Lower lobe of right lung (tissue), 2 donors: ENCODE data around the gene PPIE. TPM values are rescaled to one million over a fixed set of nuclear protein-coding genes. Genes with fewer than 3 reads are reported as not detected.

Experiments
- ATAC-seq, 2 donors: fragments of 200-7000 bp; cut with Tn5 transposase; one replicate each; pipeline ENCODE4 v1.9.1; 2020 to 2022; ENCODE audit warnings: mild to moderate bottlenecking in 2 of 2, moderate library complexity in 2 of 2
- DNase-seq: peaks from one replicate; pipeline ENCODE4 v3.0.0-alpha.2; 2020
- H3K27ac ChIP-seq: fragments of 200-600 bp; one replicate; pipeline ENCODE4 v1.8.0; 2022
- H3K27me3 ChIP-seq: fragments of 200-600 bp; one replicate; pipeline ENCODE4 v1.8.0; 2022; ENCODE audit warnings: low read depth
- H3K36me3 ChIP-seq: fragments of 200-600 bp; one replicate; pipeline ENCODE4 v1.8.0; 2022; ENCODE audit warnings: mild to moderate bottlenecking
- H3K4me1 ChIP-seq: fragments of 200-600 bp; one replicate; pipeline ENCODE4 v1.8.0; 2022
- H3K4me3 ChIP-seq: fragments of 200-600 bp; one replicate; pipeline ENCODE4 v1.8.0; 2022; ENCODE audit warnings: mild to moderate bottlenecking
- H3K9me3 ChIP-seq: fragments of 200-600 bp; one replicate; pipeline ENCODE4 v1.8.0; 2022
- intact Hi-C: fragments of 100-400 bp; cut with DNase I; formaldehyde crosslinking; loops from one replicate; pipeline ENCODE4 v1.11.0; 2022
- total RNA-seq: library from RNA; stranded (reverse); fragmentation: NEBNext Ultra II Directional; extraction: Animal tissue kit (Norgen Biotek cat#: 25700); gene quantifications from one replicate; pipeline ENCODE4 v1.2.1, GENCODE V29; 2021
- TF ChIP-seq, protein P1 (sequence below): fragments of 200-600 bp; IDR thresholded peaks from one replicate; pipeline ENCODE4 v1.8.0; 2022; ENCODE audit warnings: antibody characterized with exemption, mild to moderate bottlenecking
- donor health status: DM: no; HTN: yes; CAD: no; lungs with severe emphysema.

The PPIE gene
- total RNA-seq, 1 donor from 2014 or later: 34.6 TPM

- TF ChIP-seq, protein P1, sequence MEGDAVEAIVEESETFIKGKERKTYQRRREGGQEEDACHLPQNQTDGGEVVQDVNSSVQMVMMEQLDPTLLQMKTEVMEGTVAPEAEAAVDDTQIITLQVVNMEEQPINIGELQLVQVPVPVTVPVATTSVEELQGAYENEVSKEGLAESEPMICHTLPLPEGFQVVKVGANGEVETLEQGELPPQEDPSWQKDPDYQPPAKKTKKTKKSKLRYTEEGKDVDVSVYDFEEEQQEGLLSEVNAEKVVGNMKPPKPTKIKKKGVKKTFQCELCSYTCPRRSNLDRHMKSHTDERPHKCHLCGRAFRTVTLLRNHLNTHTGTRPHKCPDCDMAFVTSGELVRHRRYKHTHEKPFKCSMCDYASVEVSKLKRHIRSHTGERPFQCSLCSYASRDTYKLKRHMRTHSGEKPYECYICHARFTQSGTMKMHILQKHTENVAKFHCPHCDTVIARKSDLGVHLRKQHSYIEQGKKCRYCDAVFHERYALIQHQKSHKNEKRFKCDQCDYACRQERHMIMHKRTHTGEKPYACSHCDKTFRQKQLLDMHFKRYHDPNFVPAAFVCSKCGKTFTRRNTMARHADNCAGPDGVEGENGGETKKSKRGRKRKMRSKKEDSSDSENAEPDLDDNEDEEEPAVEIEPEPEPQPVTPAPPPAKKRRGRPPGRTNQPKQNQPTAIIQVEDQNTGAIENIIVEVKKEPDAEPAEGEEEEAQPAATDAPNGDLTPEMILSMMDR: no peak
- H3K27ac ChIP-seq: no peak overlapping the region
- no peaks in the 10 kb centered on the region for H3K27me3 ChIP-seq
- H3K4me1 ChIP-seq: no peaks in the 10 kb centered on the region
- H3K9me3 ChIP-seq: no peaks in the 10 kb centered on the region
- DNase-seq (no peak), ATAC-seq (no peak)
- peaks cover 74% of the 10 kb centered on the region for H3K36me3 ChIP-seq
- intact Hi-C loops: no loop called here
- no peak overlapping the region for H3K4me3 ChIP-seq
Observed at GRCh38 chr1:39758556-39759435, 20.1 kb downstream of the PPIE start.

- TF ChIP-seq, protein P1: no peak
- H3K4me1 ChIP-seq: no peaks in the 10 kb centered on the region
- intact Hi-C loops: no loop called here
- no peak overlapping the region for H3K4me3 ChIP-seq
- no peak for ATAC-seq
- H3K27me3 ChIP-seq: no peaks in the 10 kb centered on the region
- H3K36me3 ChIP-seq: peaks cover 68% of the 10 kb centered on the region
- DNase-seq: no peak
- no peak overlapping the region for H3K27ac ChIP-seq
- H3K9me3 ChIP-seq: no peaks in the 10 kb centered on the region
Observed at GRCh38 chr1:39759436-39759726, 20.7 kb downstream of the PPIE start.

GRCh38 chr1:39760074-39761008 is 21.7 kb downstream of the PPIE start:
- H3K27ac ChIP-seq: no peak overlapping the region
- no peaks in the 10 kb centered on the region for H3K9me3 ChIP-seq
- no peaks in the 10 kb centered on the region for H3K27me3 ChIP-seq
- no peak for DNase-seq
- peaks cover 58% of the 10 kb centered on the region for H3K36me3 ChIP-seq
- no peak for ATAC-seq
- intact Hi-C loops: no loop called here
- H3K4me1 ChIP-seq: no peaks in the 10 kb centered on the region
- no peak overlapping the region for H3K4me3 ChIP-seq
- TF ChIP-seq, protein P1: no peak

DNA sequence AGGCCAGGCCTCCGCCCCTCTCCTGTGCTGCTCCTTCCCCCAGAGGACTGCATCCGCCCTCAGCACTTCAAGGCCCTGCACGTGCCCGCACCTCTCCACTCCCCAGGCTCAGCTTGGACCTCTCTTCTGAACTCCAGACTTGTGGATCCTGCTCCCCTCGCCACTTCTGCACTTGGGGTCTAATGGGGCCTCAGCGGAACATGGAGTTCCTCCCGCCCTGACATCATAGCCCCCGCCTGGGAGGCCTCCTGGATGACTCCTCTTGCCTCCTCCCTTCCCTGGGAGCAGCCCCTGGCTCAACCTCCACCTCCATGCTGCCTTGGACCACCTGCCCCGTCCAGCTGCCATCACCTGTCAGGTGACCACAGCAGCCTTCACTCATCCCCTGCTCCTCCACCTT is 22.3 kb downstream of the PPIE start:
- Histone ChIP-seq H3K9me3 (no peaks in the 10 kb centered on the region), H3K4me1 (no peaks in the 10 kb centered on the region), H3K27me3 (no peaks in the 10 kb centered on the region), H3K27ac (no peak overlapping the region), H3K4me3 (no peak overlapping the region), H3K36me3 (peaks cover 52% of the 10 kb centered on the region)
- ATAC-seq (no peak), DNase-seq (no peak)
- intact Hi-C loops: no loop called here
- TF ChIP-seq, protein P1: no peak

DNA sequence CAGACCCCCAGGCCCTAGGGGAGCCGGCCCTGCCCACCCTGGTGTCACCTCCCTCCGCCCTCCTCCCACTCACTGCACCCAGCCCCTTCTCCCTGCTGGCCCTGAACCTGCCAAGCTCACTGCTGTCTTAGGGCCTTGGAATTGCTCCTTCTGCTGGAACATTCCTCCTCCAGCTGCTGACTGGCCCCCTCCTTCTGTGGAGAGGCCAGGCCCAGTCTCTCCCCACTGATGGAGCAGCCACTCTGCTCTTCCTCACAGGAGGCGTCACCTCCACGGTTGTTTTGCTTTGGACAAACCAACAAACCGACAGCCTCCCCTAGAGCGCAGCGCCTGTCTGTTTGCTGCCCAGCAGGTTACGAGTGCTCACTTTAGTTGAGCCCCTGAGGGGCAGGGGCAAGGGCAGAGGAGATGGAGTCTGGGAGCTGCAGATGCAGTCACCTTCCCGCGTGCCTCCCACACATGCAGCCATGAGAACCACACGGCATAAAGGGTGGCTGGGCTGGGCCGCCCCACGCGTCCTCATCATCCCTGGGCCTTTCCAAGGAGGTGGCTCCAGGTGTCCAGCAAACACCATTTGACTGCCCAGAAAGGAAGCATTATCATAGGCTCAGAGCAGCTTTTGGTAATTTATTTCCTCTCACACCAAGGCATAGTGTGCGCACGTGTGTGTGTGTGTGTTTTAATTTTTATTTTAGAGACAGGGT is 23.0 kb downstream of the PPIE start:
- H3K4me3 ChIP-seq: no peak overlapping the region
- no peak for DNase-seq
- no peaks in the 10 kb centered on the region for H3K4me1 ChIP-seq
- peaks cover 45% of the 10 kb centered on the region for H3K36me3 ChIP-seq
- intact Hi-C loops: no loop called here
- ATAC-seq: no peak
- no peaks in the 10 kb centered on the region for H3K27me3 ChIP-seq
- no peak overlapping the region for H3K27ac ChIP-seq
- TF ChIP-seq, protein P1: no peak
- H3K9me3 ChIP-seq: no peaks in the 10 kb centered on the region
